Panc1 (cell line): ENCODE results near the gene PRKAG2. TPM values are rescaled to one million over a fixed set of nuclear protein-coding genes. Genes with fewer than 3 reads are reported as not detected.

ENCODE experiments used
- ATAC-seq: fragments of 200-7000 bp; cut with Tn5 transposase; 2 replicates; pipeline ENCODE4 v1.9.1; 2020; ENCODE audit warnings: mild to moderate bottlenecking, moderate library complexity
- BruUV-seq: library from RNA; stranded (reverse); fragments of 400-500 nt; replicated peaks from 2 replicates; lab custom pipeline; 2021; lab: Mats Ljungman, UMichigan
- CTCF ChIA-PET: fragments of 300-600 bp; sonication (Branson Sonifier 250); formaldehyde crosslinking; loops from one replicate; lab custom pipeline; 2022; ENCODE audit warnings: antibody characterized with exemption; lab: Charles Lee
- POLR2A ChIA-PET: fragments of 300-600 bp; sonication (Branson Sonifier 250); formaldehyde crosslinking; loops from one replicate; lab custom pipeline; 2022; ENCODE audit warnings: antibody characterized with exemption; lab: Charles Lee
- DNase-seq: peaks from one replicate; pipeline ENCODE4 v3.0.0-alpha.2; 2010; ENCODE audit warnings: low read depth, low spot score
- H3K27ac ChIP-seq: 2 replicates; pipeline ENCODE4 v1.5.1; 2011; ENCODE audit warnings: mild to moderate bottlenecking, low read length, inconsistent platforms
- H3K27me3 ChIP-seq: fragments of 200-500 bp; sonication (Bioruptor generic); 2 replicates; pipeline ENCODE4 v1.6.0; 2014; ENCODE audit warnings: low read length, inconsistent platforms; ENCODE audit not compliant: control insufficient read depth, insufficient read depth
- H3K36me3 ChIP-seq: fragments of 200-500 bp; sonication (Bioruptor generic); 2 replicates; pipeline ENCODE4 v1.5.1; 2014; ENCODE audit warnings: inconsistent platforms, mild to moderate bottlenecking, low read length, moderate library complexity; ENCODE audit not compliant: control insufficient read depth, insufficient read depth
- H3K4me1 ChIP-seq: 2 replicates; pipeline ENCODE4 v1.5.1; 2011; ENCODE audit warnings: inconsistent platforms, mild to moderate bottlenecking, low read length, moderate library complexity; ENCODE audit not compliant: control insufficient read depth, insufficient read depth
- H3K4me3 ChIP-seq, 2 experiments: 2 replicates each; pipeline ENCODE4 v1.5.1; 2011 to 2012; ENCODE audit warnings: low read depth in 2 of 2, low read length in 2 of 2, mild to moderate bottlenecking in 2 of 2, inconsistent platforms in 1 of 2, moderate library complexity in 1 of 2
- H3K9me3 ChIP-seq: fragments of 200-500 bp; sonication (Bioruptor generic); 2 replicates; pipeline ENCODE4 v1.5.1; 2014; ENCODE audit warnings: low read depth, mild to moderate bottlenecking, inconsistent platforms, low read length, moderate library complexity; ENCODE audit not compliant: control insufficient read depth, insufficient read depth
- POLR2AphosphoS5 ChIP-seq: IDR thresholded peaks from 2 replicates; pipeline ENCODE4 v1.6.1; 2012; ENCODE audit warnings: mild to moderate bottlenecking, low read depth, low read length, moderate library complexity
- SIN3A ChIP-seq: IDR thresholded peaks from 2 replicates; pipeline ENCODE4 v1.6.1; 2012; ENCODE audit warnings: low read depth, mild to moderate bottlenecking, low read length, moderate library complexity, borderline replicate concordance; ENCODE audit not compliant: insufficient read depth
- TCF7L2 ChIP-seq: IDR thresholded peaks from 2 replicates; pipeline ENCODE4 v1.6.1; 2011; ENCODE audit warnings: mild to moderate bottlenecking, low read depth, low read length, inconsistent platforms
- in situ Hi-C: cut with HindIII; loops from 2 replicates; pipeline ENCODE4 v1.10.0; 2016; ENCODE audit warnings: low sequenced_read_pairs, low pct_unique_long_range_greater_than_20kb
- intact Hi-C: fragments of 100-400 bp; cut with micrococcal nuclease; formaldehyde crosslinking; loops from one replicate; pipeline ENCODE4 v1.10.0; 2022; ENCODE audit not compliant: unreplicated experiment
- total RNA-seq: library from RNA; stranded (reverse); gene quantifications from one replicate; pipeline ENCODE4 v1.2.1, GENCODE V29; 2021; ENCODE audit not compliant: unreplicated experiment
- TF ChIP-seq, protein P1 (sequence below): fragments of 450-650 bp; IDR thresholded peaks from 2 replicates; pipeline ENCODE4 v1.5.1; 2017; ENCODE audit warnings: mild to moderate bottlenecking
- TF ChIP-seq, protein P2 (sequence below), 2 experiments: IDR thresholded peaks; 2 replicates each; pipeline ENCODE4 v1.6.1; 2011 to 2012; ENCODE audit warnings: low read depth in 2 of 2, control low read depth in 1 of 2, low read length in 1 of 2, mild to moderate bottlenecking in 1 of 2, moderate library complexity in 1 of 2; ENCODE audit not compliant: insufficient read depth in 1 of 2

The PRKAG2 gene
- total RNA-seq, 1 experiment from 2014 or later = 71.6 TPM

GRCh38 chr7:151833213-151833651, 43.7 kb downstream of the PRKAG2 start:
- no peaks in the 10 kb centered on the region for H3K4me1 ChIP-seq
- no peaks in the 10 kb centered on the region for H3K36me3 ChIP-seq
- ATAC-seq = peak; percentile 54
- H3K27ac ChIP-seq = no peak overlapping the region
- no TSS peak for BruUV-seq
- in situ Hi-C loops = no loop called here
- intact Hi-C loops = no loop called here
- DNase-seq = no peak
- ChIA-PET CTCF (no interaction called here), POLR2A (no interaction called here)
- no peak overlapping the region for H3K4me3 ChIP-seq
- no peaks in the 10 kb centered on the region for H3K9me3 ChIP-seq
- no peaks in the 10 kb centered on the region for H3K27me3 ChIP-seq
- no peak for TF ChIP-seq POLR2AphosphoS5
- TF ChIP-seq, protein P1, sequence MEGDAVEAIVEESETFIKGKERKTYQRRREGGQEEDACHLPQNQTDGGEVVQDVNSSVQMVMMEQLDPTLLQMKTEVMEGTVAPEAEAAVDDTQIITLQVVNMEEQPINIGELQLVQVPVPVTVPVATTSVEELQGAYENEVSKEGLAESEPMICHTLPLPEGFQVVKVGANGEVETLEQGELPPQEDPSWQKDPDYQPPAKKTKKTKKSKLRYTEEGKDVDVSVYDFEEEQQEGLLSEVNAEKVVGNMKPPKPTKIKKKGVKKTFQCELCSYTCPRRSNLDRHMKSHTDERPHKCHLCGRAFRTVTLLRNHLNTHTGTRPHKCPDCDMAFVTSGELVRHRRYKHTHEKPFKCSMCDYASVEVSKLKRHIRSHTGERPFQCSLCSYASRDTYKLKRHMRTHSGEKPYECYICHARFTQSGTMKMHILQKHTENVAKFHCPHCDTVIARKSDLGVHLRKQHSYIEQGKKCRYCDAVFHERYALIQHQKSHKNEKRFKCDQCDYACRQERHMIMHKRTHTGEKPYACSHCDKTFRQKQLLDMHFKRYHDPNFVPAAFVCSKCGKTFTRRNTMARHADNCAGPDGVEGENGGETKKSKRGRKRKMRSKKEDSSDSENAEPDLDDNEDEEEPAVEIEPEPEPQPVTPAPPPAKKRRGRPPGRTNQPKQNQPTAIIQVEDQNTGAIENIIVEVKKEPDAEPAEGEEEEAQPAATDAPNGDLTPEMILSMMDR = no peak

DNA sequence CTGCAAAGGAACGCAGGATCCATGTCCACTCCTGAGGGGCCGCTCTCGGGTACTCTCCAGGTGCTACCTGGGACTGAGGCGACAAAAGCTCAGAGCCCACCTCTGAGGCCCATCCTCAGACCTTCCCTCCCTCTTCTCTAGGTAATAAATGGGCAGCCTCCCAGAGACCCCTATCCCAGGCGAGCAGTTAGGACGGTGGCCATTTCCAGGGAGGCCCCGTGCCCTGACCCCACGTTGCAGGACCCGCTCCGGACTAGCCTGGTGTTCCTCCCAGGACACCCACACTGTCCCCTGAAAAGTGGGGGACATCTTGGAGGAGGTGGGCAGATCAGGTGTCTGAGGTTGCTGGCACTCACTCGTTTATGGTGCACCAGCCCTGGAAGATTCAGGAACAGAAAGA, 44.3 kb downstream of the PRKAG2 start:
- Histone ChIP-seq H3K4me3 (no peak overlapping the region), H3K9me3 (no peaks in the 10 kb centered on the region), H3K27me3 (no peaks in the 10 kb centered on the region), H3K36me3 (no peaks in the 10 kb centered on the region), H3K27ac (no peak overlapping the region), H3K4me1 (no peaks in the 10 kb centered on the region)
- CTCF ChIA-PET = no interaction called here
- DNase-seq (no peak), ATAC-seq (no peak)
- intact Hi-C loops (no loop called here), in situ Hi-C loops (no loop called here)
- no TSS peak for BruUV-seq
- POLR2A ChIA-PET = no interaction called here
- TF ChIP-seq POLR2AphosphoS5 (no peak), SIN3A (no peak), TCF7L2 (no peak)
- TF ChIP-seq, protein P2, sequence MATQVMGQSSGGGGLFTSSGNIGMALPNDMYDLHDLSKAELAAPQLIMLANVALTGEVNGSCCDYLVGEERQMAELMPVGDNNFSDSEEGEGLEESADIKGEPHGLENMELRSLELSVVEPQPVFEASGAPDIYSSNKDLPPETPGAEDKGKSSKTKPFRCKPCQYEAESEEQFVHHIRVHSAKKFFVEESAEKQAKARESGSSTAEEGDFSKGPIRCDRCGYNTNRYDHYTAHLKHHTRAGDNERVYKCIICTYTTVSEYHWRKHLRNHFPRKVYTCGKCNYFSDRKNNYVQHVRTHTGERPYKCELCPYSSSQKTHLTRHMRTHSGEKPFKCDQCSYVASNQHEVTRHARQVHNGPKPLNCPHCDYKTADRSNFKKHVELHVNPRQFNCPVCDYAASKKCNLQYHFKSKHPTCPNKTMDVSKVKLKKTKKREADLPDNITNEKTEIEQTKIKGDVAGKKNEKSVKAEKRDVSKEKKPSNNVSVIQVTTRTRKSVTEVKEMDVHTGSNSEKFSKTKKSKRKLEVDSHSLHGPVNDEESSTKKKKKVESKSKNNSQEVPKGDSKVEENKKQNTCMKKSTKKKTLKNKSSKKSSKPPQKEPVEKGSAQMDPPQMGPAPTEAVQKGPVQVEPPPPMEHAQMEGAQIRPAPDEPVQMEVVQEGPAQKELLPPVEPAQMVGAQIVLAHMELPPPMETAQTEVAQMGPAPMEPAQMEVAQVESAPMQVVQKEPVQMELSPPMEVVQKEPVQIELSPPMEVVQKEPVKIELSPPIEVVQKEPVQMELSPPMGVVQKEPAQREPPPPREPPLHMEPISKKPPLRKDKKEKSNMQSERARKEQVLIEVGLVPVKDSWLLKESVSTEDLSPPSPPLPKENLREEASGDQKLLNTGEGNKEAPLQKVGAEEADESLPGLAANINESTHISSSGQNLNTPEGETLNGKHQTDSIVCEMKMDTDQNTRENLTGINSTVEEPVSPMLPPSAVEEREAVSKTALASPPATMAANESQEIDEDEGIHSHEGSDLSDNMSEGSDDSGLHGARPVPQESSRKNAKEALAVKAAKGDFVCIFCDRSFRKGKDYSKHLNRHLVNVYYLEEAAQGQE (IDR thresholded peaks at IDR 0.05; ENCODE audit: insufficient read depth in 1 of 2, low read depth in 2 of 2, low read length in 1 of 2) = no peak
- TF ChIP-seq, protein P1 = no peak
